DOHH2 (cell line): ENCODE data around the gene RIN3.

Source experiments
- CTCF ChIP-seq: fragments of 200-600 bp; sonication (generic); IDR thresholded peaks from one replicate; pipeline ENCODE4 v1.5.1; 2014; ENCODE audit warnings: antibody characterized with exemption, mild to moderate bottlenecking, low read depth, low read length; ENCODE audit not compliant: poor library complexity, severe bottlenecking
- EZH2phosphoT487 ChIP-seq: fragments of 200-600 bp; sonication (generic); IDR thresholded peaks from 2 replicates; pipeline ENCODE4 v1.6.1; 2017; ENCODE audit warnings: borderline replicate concordance, mild to moderate bottlenecking, antibody characterized with exemption, low read length, moderate library complexity, mixed read lengths

- TF ChIP-seq CTCF (no peak), EZH2phosphoT487 (no peak)
Observed at GRCh38 chr14:92684801-92685560, 171.4 kb downstream of the RIN3 start.
